Endometrial microvascular endothelial cells (primary cell): ENCODE measurements around the gene TNFSF13. TPM values are rescaled to one million over a fixed set of nuclear protein-coding genes. Genes with fewer than 3 reads are reported as not detected.

Experiments
- total RNA-seq: library from RNA; depleted of rRNA; stranded (reverse); fragments of >200 nt; gene quantifications from one replicate; pipeline ENCODE4 v1.2.3, GENCODE V29; 2015; ENCODE audit errors: inconsistent ontology term

The TNFSF13 gene
- total RNA-seq, 1 donor from 2014 or later: 2.1 TPM

Other genes with a start within 250 kb of the TNFSF13 start
- gene GPS2, start 243.4 kb upstream of the TNFSF13 start, total RNA-seq: 39.7 TPM
- 15.1 TPM for gene NEURL4, start 229.4 kb upstream of the TNFSF13 start, total RNA-seq
- not detected for gene ACAP1, start 222.2 kb upstream of the TNFSF13 start, total RNA-seq
- gene KCTD11, start 206.6 kb upstream of the TNFSF13 start, total RNA-seq: 7.8 TPM
- gene TMEM95, start 203.6 kb upstream of the TNFSF13 start, total RNA-seq: not detected
- not detected for gene TNK1, start 177.7 kb upstream of the TNFSF13 start, total RNA-seq
- 55.8 TPM for gene PLSCR3, start 164.2 kb upstream of the TNFSF13 start, total RNA-seq
- 109 TPM for gene TMEM256, start 154.7 kb upstream of the TNFSF13 start, total RNA-seq
- 3.4 TPM for gene NLGN2, start 150.9 kb upstream of the TNFSF13 start, total RNA-seq
- gene SPEM1, start 138.4 kb upstream of the TNFSF13 start, total RNA-seq: not detected
- gene SPEM2, start 133.1 kb upstream of the TNFSF13 start, total RNA-seq: not detected
- gene SPEM3, start 129.9 kb upstream of the TNFSF13 start, total RNA-seq: not detected
- 5.2 TPM for gene TMEM102, start 123.3 kb upstream of the TNFSF13 start, total RNA-seq
- not detected for gene FGF11, start 119.2 kb upstream of the TNFSF13 start, total RNA-seq
- gene CHRNB1, start 113.7 kb upstream of the TNFSF13 start, total RNA-seq: 14.1 TPM
- gene ZBTB4, start 79.1 kb upstream of the TNFSF13 start, total RNA-seq: 23.1 TPM
- not detected for gene SLC35G6, start 77.3 kb upstream of the TNFSF13 start, total RNA-seq
- gene POLR2A, start 74.4 kb upstream of the TNFSF13 start, total RNA-seq: 40.6 TPM
- gene TNFSF12, start 9.7 kb upstream of the TNFSF13 start, total RNA-seq: 9.5 TPM
- gene SENP3, start 3.2 kb downstream of the TNFSF13 start, total RNA-seq: 113 TPM
- 22.9 TPM for gene CD68, start 20.9 kb downstream of the TNFSF13 start, total RNA-seq
- 328 TPM for gene MPDU1, start 25.1 kb downstream of the TNFSF13 start, total RNA-seq
- not detected for gene SOX15, start 31.3 kb downstream of the TNFSF13 start, total RNA-seq
- 29.0 TPM for gene FXR2, start 56.1 kb downstream of the TNFSF13 start, total RNA-seq
- gene SAT2, start 69.1 kb downstream of the TNFSF13 start, total RNA-seq: 48.7 TPM
- not detected for gene SHBG, start 71.4 kb downstream of the TNFSF13 start, total RNA-seq
- not detected for gene ATP1B2, start 92.2 kb downstream of the TNFSF13 start, total RNA-seq
- gene TP53, start 128.7 kb downstream of the TNFSF13 start, total RNA-seq: 57.6 TPM
- gene WRAP53, start 129.7 kb downstream of the TNFSF13 start, total RNA-seq: 24.4 TPM
- not detected for gene EFNB3, start 146.5 kb downstream of the TNFSF13 start, total RNA-seq
- gene DNAH2, start 159.0 kb downstream of the TNFSF13 start, total RNA-seq: 1.1 TPM